HTERT RPE-1 (cell line): ENCODE data around the gene PAEP.
"Not testable (repeated sequence)": the region's sequence is repeated elsewhere in the genome, so short reads cannot be mapped to it uniquely, and the experiment has no call there.

Experiments
- in situ Hi-C: fragments of 300-500 bp; cut with MboI; formaldehyde crosslinking; loops from 4 replicates; pipeline ENCODE4 v1.14.3; 2020; ENCODE audit warnings: low sequenced_read_pairs

PAEP gene

GRCh38 chr9:135549478-135550343 is 11.8 kb upstream of the PAEP start:
- in situ Hi-C loops, result not testable (repeated sequence)

DNA sequence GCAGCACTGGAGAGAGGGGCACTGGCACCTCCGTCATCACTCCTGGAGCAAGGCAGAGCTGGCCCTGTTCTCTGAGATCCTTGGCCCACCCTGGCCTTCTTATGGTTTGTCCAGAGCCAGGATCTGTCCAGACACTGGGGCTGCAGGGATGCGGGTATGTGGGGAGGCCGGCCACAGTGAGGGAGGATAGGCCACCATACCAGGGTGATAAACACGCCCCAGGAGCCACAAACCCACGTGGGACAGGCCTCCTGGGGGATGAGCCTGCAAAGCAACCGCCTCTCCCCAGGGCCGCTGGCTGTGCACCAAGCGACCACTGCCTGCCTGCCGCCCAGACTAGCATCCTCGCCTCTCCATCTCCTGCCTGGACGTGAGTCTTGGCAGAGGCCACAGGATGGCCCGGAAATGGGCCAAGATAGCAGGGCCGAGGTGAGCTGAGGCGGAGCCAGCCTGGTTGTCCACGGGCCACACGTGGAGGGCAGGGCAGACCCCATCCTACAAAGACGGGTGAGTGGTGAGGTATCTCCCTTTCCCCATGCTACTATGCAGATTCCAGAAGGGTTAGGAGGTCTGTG is 11.1 kb upstream of the PAEP start:
- in situ Hi-C loops, result no loop called here

DNA sequence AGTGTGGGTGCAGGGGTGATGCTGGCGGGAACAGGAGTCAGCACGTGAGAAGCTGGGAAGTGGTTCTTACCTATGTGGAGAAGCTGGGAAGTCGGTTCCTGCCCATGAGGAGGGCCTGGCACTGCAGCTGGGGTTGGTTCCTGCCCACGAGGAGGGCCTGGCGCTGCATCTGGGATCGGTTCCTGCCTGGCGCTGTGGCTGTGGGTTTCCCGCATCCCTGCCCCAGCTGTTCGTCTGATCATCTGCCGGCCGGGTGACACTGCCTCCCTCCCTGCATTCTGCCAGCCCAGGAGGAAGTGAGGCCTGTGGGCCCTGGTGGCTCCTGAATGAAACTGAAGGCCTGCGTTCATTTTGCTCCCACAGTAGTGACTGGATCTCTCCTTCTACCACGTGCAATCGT is 10.5 kb upstream of the PAEP start:
- in situ Hi-C loops, result no loop called here

GRCh38 chr9:135551456-135551855 is 10.1 kb upstream of the PAEP start:
- in situ Hi-C loops, result no loop called here

DNA sequence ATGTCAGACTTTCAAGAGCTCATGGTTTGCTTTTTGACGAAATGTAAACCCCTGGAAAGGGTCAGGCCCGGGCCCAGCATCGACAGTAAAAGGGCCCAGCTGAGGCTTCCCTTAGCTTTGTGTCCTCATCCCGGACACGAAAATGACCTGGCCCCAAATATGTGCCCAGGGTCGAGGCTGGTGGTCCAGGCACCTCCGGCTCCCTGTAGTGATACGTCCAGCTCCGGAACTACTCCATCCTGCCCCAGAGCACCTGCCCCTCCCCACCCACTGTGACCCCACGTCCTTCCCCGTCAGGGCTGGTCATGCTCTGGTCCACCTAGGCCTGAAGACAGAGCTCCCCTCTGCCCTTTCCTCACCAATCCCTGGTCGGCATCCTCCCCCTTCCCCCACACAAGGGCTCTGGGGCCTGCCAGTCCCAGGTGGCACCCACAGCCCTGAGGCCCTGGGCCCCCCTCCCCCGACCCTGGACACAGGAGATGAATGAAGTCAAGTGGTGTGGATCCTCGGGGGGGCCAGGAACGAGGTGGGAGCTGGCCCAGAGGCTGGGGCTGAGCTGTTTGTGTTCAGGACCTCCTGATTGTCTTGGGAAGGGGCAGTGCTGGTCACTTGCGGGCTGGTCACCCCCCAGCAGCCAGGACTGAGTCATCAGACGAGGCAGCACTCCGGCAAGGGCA is 9.4 kb upstream of the PAEP start:
- in situ Hi-C loops, result no loop called here

- in situ Hi-C loops, result no loop called here
Observed at GRCh38 chr9:135552698-135553171, 8.8 kb upstream of the PAEP start.

- in situ Hi-C loops, result no loop called here
Observed at GRCh38 chr9:135554718-135555117, 6.8 kb upstream of the PAEP start.

GRCh38 chr9:135555203-135555602 is 6.4 kb upstream of the PAEP start:
- in situ Hi-C loops, result no loop called here

DNA sequence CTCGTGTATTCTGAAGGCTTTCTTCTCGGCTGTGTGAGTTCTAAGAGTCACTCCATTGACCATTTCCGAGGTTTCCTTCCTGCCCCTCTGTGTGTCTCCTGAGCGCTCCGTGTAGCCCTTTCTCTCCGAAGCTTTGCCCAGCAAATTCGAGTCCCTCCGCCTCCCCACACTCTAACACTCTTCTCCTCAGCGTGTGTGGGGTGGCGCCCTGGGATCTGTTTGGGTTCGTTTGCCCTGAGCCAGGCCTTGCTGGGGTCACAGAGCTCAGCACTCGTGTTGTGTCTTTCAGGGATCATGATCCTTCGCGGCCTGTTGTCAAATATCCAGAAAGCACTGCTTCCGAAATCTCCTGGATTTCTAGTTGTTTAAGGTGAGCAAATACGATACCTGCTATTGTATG is 5.6 kb upstream of the PAEP start:
- in situ Hi-C loops, result no loop called here

GRCh38 chr9:135559606-135560005 is 1.9 kb upstream of the PAEP start:
- in situ Hi-C loops, result no loop called here

- in situ Hi-C loops, result no loop called here
Observed at GRCh38 chr9:135562235-135562745, 734 bp downstream of the PAEP start.

GRCh38 chr9:135563039-135563476 is 1.5 kb downstream of the PAEP start:
- in situ Hi-C loops, result no loop called here

DNA sequence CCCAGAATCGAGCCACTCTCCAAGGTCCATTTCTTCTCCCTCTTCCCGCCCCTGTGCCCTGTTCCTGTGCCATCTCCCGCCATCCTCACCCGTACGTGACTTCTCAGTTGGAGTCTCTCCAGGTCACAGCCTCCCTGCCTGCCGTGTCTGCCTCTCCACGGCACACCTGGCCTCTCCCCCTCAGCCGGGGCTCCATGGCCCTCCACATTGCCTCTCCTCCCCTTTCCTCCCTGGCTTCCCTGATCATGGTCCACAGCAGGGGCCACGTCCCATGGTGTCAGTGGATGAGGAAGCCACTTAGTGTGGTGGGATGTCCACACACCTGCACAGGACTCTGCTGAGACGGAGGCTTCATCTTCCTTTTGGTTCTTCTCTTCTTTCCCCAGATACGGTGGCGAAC is 2.3 kb downstream of the PAEP start:
- in situ Hi-C loops, result no loop called here

DNA sequence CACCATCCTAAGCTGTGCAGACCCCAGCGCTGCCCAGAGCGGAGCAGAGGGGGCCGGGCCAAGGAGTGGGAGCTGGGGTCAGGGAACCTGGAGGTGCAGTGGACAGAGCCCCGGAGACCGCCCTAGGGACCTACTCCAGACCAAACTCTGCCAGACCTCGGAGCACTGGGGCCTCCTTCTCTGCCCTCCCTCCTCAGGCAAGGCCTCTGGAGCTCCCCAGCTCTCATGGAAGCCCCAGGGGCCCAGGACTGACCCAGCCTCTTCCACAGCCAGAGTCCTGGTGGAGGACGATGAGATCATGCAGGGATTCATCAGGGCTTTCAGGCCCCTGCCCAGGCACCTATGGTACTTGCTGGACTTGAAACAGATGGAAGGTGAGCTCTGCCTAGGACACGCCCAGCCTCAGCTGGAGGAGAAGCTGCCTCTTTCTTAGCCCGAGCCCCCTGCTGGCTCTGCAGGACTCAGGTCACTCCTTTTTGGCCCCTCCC is 3.6 kb downstream of the PAEP start:
- in situ Hi-C loops, result no loop called here

DNA sequence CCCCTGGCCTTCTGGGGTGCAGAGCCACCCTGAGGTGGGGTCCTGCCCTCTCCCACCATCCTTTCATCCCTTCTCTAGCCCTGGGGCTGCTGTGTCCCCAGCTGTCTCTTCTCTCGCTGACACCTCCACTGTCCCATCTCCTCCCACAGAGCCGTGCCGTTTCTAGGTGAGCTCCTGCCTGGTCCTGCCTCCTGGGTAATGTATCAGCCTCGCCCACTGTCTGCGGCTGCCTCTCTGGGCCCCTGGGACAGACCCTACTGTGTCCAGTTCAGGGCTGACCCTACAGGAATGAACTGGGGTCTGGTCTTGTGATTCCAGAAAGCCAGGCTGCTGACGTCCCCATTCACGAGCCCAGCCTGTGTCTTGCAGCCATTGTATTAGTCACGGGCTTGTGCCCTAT is 4.1 kb downstream of the PAEP start:
- in situ Hi-C loops, result no loop called here

DNA sequence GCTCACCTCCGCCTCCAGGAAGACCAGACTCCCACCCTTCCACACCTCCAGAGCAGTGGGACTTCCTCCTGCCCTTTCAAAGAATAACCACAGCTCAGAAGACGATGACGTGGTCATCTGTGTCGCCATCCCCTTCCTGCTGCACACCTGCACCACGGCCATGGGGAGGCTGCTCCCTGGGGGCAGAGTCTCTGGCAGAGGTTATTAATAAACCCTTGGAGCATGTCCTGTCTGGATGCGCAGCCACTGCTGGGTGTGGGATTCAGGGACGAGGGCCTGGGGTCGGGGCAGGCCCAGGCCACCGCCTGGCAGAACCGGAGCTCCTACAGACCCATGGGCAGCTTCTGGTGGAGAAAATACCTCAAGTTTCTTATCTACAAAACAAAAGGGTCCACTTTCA is 5.0 kb downstream of the PAEP start:
- in situ Hi-C loops, result no loop called here

DNA sequence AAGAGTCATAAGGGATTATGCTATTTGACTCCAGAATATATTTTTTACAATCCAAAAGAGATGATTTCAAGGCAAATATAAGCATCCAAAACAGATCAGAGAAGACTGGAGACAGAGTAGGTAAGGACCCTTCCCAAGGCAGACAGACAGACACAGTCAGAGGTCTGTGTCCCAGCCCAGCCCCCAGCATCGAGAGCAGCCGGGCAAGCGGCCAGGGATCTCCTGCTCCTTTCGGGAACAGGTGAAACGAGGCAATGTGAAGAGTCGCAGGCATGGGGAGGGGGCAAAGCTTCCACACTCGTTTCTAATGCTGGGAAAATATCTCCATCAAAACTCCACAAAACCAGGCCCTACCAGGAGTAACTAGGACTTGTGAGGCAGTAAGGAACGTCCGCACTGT is 5.8 kb downstream of the PAEP start:
- in situ Hi-C loops, result no loop called here

GRCh38 chr9:135568026-135568425 is 6.5 kb downstream of the PAEP start:
- in situ Hi-C loops, result no loop called here

GRCh38 chr9:135570456-135570855 is 8.9 kb downstream of the PAEP start:
- in situ Hi-C loops, result no loop called here

DNA sequence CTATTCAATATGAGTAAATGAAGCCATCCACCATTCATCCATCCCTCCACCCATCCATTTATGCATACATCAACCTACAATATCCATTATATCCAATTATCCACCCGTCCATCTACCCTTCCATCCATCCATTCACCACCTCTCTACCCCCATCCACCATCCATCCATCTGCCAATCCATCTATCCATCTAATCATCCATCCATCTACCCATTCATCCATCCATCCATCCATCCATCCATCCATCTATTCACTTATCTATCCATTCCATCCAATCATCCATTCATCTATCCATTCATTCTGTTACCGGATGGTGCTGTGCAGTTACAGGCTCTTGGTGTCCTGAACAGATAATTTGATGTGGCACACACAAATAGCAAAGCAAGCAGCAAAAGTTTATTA is 10.7 kb downstream of the PAEP start:
- in situ Hi-C loops, result no loop called here

DNA sequence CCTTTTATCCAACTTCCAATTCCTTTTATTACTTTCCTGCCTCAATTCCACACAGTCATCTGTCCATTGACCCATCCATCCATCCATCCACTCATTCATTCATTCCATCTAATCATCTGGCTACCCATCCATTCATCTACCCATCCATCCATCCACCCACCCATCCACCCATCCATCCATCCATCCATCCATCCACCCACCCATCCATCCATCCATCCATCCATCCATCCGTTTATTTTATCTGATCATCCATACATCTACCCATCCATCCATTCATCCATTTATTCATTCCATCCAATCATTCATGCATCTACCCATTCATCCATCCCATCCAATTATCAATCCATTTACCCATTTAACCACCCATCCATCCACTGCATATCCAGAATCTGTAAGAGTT is 11.6 kb downstream of the PAEP start:
- in situ Hi-C loops, result no loop called here

- in situ Hi-C loops, result no loop called here
Observed at GRCh38 chr9:135574331-135574730, 12.8 kb downstream of the PAEP start.
